ENCODE data around the gene SLC35F6.

SLC35F6 gene

GRCh38 chr2:26764078-26764887 is at the start of gene SLC35F6:
Gene SLC35F6, plus strand, starts transcription at chr2:26764284. Its CDS starts 66 bp downstream, at chr2:26764350.
- peak; percentile 75 for DNase-seq (ENCODE audit: low read depth)

DNA sequence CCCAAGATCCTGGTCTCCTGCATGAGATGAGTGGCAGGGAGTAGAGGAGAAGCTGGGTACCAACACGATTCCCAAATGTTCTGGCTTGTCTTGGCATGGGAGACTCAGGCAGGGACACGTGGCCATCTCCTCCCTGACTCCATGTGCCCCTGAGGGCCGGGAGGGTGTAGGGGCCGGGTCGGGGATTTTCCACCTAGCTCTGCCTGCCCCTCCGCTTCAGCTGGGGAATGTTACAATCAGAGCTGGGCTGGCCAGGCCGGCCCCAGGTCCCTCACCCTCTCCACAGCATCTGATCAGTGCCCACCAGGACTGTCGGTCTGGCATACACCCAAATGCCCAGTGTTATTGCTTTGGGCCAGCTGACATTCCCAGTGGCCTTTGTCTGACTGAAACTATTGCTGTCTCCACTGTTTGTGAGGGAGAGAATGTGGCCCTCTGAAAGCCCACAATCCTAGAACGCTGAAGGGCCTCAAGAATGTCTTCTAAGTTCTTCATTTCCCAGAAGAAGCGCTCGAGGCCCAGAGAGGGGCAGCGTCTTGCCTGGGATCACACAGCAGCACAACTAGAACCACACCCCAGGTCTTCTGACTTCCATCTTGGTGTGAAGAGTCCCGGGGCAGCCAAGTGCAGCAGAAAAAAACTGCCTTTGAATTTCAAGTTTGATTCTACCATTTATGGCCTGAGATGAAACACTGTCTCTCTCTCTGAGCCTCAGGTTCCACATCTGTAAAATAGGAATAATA is 48.4 kb upstream of the SLC35F6 start:
- no peak for DNase-seq (ENCODE audit: low read depth)

DNA sequence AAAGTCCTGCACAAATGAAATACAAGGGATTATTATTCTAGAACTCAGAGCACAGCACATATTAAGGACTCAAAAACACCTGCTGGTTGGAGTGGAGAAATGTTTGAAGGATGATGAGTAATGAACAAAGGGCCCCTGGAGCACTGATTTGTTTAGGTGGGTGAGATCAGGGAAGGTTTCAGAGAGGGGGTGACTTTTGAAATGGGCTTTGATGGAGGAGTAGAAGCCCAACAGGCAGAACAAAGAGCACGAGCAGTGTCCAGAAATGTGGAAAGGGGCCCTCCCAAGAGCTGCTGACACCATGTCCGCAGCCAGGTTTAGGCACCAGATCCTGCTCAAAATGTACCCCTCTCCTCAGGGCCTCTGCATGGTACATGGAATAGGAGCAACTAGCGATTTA is 47.7 kb upstream of the SLC35F6 start:
- DNase-seq (ENCODE audit: low read depth) = no peak

DNA sequence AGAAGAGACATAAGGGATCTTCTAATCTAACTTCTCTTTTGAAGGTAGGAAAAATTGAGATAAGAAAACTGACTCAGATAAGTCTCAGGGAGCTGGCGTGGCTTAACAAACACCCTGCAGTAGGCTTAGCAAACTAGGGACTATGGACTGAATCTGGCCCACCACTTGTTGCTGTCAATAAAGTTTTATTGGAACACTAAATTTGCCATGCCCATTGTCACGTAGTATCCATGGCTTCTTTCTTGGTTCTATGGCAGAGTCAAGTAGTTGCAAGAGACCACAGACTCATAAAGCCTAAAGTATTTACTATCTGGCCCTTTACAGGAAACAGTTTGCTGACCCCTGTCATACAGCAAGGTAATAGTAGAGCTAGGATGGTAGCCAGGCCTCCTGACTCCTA is 47.3 kb upstream of the SLC35F6 start:
- no peak for DNase-seq (ENCODE audit: low read depth)

DNA sequence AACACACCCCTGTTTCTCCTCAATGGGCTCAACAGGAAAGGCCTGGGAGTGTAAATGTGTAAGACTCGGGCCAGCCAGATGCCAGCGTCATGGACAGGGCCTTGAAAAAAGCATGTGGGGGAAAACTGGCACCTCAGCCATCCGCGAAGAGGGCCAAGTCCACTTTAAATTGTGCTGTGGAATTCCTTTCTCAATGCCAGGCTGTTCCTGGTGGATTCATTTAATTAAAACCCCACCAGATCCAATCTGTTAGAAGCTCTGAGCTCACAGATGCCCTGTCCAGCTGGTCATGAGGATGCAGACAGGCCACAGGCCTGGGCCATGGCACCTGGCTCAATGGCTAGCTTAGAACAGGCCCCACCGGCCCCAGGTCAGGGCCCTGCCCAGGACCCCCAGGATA is 46.7 kb upstream of the SLC35F6 start:
- DNase-seq (ENCODE audit: low read depth) = no peak

DNA sequence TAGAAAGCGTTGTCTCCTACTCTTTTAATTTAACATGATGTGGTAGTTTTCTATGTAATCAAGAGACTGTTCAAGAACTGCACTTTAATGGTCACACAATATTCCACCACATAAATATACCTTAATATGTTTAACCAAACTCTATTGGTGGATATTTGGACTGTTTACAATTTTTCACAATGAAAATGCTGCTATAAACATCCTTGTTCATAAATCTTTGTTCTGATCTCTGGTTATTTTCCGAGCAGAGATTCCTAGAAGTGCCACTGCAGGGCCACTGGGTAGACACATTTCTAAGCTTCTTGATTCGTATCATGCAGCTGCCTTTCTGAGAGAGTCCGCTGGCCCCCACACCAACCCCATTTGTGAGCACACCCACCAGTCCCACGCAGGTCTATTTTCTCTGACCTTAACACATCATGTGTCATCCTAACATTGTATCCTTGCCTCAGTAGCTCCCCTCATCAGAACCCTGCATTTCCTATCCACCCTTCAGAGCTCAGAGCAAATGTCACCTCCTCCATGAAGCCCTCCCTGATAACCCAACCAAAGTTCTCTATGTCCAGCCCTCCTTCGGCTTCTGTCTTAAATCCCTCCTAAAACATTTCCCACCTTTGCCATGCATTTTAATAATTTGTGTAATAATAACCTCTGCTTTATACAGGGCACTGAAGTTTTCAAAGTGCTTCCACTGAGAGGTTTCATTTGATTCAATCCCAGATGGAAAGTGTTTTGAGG is 45.0 kb upstream of the SLC35F6 start:
- DNase-seq (ENCODE audit: low read depth) = no peak

DNA sequence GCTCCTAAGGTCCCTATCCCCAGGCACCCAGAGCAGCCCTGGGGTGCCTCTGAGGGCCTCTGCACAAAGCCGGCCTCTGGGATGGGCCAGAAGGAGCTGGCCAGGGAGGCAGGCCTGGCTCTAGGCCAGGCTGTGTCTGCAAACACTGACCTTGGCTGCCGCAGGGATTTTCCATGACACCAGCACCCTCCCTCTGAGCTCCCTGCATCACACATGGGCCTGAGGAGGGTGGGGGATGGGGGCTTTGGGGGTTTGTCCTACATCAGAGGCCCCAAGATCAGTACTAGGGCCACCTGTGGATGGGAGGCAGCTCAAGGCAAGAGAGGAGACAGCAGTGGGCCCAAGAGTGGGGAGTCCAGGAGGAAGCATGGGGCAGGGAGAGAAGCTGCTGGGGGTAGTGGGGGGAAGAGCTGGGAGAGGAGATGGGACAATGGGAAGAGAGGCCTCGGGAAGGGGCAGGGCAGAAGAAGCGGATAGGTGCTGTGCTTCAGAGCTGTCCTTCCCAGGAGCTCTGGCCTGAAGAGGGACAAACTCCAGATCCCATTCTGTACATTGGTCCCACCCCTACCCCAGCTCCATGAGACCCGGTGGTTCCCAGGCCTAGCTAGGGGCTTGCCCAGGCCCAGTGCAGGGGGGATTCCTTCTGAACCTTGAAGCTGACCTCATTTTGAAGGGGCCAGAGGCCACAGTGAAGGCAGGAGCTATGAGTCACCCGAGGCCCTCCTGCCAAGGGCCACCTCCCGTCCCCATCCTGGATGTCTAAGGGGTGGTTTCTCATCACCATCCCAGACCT is 43.6 kb upstream of the SLC35F6 start:
- DNase-seq (ENCODE audit: low read depth) = no peak

DNA sequence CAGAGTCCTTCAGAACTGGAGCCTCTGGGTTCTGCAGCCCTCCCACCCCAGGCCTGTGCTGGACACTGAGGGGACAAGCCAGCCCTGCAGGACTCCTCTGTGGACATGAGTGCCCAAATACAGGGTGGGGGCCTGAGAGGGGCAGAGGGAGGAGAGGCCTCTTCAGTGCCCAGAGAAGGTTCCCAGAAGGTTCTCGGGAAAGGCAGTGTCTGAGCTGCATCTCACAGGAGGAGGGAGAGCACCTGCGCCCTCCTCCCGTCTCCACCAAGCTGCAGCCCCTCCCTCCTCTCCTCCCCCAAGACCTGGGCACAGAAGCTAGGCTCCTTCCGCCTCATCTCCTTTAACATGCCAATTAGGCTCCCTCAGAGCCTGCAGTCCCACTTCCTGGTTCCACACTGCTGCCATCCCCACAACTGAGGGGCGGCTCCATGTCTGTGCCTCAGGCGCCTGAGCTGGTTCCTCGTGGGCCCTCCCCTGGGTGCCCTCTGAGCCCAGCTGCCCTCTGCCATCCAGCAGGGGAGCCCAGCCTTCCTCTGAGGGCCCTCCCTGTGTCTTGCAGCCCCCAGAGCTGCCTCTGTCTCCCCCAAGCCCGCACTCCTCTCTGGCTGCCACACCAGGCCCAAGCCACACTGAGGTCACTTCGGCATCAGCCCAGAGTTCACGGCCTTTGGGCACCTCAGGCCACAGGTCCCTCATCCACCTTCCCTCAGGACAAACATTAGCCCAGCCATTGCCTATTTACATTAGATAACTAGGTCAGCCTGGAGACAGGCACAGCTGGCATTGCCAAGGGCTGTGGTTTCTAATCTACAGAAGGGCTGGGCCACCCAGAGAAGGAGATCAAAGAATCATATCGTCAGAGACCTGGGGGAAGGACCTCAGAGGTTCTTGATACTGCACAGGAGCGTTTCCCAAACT is 42.7 kb upstream of the SLC35F6 start:
- no peak for DNase-seq (ENCODE audit: low read depth)

- DNase-seq (ENCODE audit: low read depth) = no peak
Measured at GRCh38 chr2:26722328-26722727, 41.8 kb upstream of the SLC35F6 start.

DNA sequence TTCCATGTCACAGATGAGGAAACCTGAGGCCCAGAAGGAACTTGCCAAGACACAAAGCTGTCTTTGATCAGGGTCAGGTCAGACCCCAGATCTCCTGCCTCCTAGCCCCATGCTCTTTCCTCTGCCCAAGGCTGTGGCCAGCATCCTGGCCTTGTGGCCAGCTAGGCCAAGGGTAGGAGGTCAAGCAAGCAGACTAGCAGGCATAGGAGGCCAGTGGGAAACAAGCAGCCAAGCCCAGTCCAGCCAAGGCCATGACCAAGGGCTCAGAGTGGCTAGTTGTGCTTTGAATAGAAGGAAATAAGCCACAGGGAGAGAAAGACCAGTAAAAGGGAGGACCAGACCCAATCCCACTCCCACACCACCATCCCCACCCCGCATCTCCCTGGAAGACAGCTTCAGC is 41.2 kb upstream of the SLC35F6 start:
- no peak for DNase-seq (ENCODE audit: low read depth)

- DNase-seq (ENCODE audit: low read depth) = no peak
Measured at GRCh38 chr2:26723475-26723874, 40.6 kb upstream of the SLC35F6 start.

DNA sequence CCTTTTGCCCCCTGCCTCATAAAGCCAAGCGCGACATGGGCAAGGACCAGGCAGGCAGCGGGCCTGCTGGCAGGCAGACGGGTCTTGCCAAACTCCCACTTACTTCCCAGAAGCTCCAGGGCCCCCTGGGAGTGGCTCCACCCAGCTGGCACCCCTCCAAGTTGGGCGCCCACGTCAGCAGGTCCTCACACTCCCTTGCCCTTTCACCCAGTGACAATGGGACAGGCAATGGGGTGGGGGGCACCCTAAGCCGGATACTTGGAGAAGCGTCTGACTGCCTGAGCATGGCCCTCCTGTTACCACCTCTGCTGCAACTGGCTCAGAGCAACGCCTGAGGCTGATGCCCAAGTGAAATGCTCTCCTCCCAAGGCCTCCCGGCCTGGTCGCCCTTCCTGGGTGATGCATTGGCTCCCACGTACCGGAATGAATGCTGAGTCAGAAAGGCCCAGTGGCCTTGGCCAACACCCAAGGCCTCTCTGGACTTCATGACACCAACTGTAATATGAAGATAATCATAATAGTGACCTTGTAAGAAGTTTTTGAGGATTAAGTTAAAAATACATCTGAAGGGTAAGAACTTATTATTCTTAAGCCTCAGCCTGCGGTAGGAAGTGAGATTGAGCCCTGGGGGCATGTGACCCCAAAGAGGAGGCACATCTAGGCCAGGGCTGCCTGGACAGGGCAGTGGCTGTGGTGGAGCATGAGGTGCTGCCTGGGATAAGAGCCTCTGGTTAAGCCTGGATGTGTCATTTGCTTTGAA is 39.9 kb upstream of the SLC35F6 start:
- no peak for DNase-seq (ENCODE audit: low read depth)

- no peak for DNase-seq (ENCODE audit: low read depth)
Measured at GRCh38 chr2:26724784-26725520, 39.1 kb upstream of the SLC35F6 start.

GRCh38 chr2:26725521-26725820 is 38.6 kb upstream of the SLC35F6 start:
- no peak for DNase-seq (ENCODE audit: low read depth)

- DNase-seq (ENCODE audit: low read depth) = no peak
Measured at GRCh38 chr2:26726228-26726627, 37.9 kb upstream of the SLC35F6 start.

DNA sequence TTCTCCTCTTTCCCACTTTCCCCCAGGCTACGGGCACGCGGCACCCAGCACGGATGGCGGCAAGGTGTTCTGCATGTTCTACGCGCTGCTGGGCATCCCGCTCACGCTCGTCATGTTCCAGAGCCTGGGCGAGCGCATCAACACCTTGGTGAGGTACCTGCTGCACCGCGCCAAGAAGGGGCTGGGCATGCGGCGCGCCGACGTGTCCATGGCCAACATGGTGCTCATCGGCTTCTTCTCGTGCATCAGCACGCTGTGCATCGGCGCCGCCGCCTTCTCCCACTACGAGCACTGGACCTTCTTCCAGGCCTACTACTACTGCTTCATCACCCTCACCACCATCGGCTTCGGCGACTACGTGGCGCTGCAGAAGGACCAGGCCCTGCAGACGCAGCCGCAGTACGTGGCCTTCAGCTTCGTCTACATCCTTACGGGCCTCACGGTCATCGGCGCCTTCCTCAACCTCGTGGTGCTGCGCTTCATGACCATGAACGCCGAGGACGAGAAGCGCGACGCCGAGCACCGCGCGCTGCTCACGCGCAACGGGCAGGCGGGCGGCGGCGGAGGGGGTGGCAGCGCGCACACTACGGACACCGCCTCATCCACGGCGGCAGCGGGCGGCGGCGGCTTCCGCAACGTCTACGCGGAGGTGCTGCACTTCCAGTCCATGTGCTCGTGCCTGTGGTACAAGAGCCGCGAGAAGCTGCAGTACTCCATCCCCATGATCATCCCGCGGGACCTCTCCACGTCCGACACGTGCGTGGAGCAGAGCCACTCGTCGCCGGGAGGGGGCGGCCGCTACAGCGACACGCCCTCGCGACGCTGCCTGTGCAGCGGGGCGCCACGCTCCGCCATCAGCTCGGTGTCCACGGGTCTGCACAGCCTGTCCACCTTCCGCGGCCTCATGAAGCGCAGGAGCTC is 36.2 kb upstream of the SLC35F6 start:
- DNase-seq (ENCODE audit: low read depth) = no peak

GRCh38 chr2:26729311-26729710 is 34.8 kb upstream of the SLC35F6 start:
- DNase-seq (ENCODE audit: low read depth) = no peak

DNA sequence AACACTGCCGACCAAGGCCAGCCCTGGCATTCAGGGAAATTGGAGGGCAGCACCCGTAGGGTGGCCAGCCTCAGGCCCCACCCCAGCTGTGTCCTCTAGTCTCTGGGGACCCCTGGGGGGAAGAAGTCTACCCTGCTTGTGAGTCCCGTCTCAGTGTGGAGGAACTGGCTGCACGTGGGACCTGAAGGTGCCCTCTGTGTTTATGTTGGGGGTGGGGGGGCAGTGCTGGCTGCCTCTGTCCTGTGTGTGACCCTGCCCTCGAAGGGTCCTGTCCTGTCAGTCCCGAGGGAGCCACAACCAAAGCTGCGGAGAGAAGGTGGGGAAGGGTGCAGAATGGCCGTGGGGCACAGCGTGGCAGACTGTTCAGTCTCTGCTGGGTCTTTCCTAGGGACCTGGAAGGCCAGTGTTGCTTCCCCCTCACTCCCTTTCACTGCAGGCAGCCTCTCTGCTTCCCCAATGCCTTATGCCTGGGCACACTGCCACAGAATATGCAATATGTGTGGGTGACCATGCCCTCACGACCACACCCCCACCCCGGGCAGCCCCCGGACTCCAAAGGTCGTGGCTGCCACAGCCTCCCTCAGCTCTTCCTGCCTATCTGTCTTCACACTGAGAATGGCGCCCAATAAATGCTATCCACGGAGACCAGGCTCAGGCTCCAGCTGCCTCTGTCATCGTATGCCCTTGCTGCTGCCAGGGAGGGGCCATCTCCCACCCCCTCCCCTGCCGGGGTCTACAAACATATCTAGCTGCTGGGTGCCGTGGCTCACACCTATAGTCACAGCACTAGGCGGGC is 33.3 kb upstream of the SLC35F6 start:
- no peak for DNase-seq (ENCODE audit: low read depth)

Data from stimulated activated CD8-positive, alpha-beta memory T cell treated with anti-CD3 and anti-CD28 coated beads, Interleukin-12 subunit alpha, Interleukin-12 subunit beta, amount 100 ng/mL, for 4 hours (primary cell).